ENCODE results near the gene CNPY3. TPM values are rescaled to one million over a fixed set of nuclear protein-coding genes. Genes with fewer than 3 reads are reported as not detected.

CNPY3 gene
- total and polyA plus RNA-seq, 10 of the 15 experiments (the other 5 are each of a cell fraction or from before 2014, with no cell fraction given) = 7.2 to 102 (median 73.6) TPM

DNA sequence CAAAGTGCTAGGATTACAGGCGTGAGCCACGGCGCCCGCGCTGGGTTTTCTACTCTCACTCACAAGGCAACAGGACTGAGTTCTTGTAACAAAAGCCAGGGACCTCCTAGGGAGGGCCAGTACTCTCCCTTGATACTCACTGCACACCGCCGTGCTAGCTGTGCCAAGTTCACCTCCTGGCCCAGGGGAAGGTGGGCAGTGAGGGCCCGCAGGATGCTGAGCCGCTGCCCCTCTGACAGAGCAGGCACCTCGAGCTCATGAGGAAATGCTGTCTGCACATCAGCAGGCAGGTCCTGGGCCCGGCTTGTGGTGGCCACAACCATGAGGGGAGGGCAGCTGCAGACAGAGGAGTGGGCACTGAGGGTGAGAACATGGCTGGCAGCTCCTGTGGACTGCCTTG lies 37.9 kb downstream of the CNPY3 start (continued):
- TF ChIP-seq, protein P1, sequence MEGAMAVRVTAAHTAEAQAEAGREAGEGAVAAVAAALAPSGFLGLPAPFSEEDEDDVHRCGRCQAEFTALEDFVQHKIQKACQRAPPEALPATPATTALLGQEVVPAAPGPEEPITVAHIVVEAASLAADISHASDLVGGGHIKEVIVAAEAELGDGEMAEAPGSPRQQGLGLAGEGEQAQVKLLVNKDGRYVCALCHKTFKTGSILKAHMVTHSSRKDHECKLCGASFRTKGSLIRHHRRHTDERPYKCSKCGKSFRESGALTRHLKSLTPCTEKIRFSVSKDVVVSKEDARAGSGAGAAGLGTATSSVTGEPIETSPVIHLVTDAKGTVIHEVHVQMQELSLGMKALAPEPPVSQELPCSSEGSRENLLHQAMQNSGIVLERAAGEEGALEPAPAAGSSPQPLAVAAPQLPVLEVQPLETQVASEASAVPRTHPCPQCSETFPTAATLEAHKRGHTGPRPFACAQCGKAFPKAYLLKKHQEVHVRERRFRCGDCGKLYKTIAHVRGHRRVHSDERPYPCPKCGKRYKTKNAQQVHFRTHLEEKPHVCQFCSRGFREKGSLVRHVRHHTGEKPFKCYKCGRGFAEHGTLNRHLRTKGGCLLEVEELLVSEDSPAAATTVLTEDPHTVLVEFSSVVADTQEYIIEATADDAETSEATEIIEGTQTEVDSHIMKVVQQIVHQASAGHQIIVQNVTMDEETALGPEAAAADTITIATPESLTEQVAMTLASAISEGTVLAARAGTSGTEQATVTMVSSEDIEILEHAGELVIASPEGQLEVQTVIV (IDR thresholded peaks at IDR 0.05; ENCODE audit: borderline replicate concordance, partially characterized antibody) = no peak
- TF ChIP-seq, protein P2, sequence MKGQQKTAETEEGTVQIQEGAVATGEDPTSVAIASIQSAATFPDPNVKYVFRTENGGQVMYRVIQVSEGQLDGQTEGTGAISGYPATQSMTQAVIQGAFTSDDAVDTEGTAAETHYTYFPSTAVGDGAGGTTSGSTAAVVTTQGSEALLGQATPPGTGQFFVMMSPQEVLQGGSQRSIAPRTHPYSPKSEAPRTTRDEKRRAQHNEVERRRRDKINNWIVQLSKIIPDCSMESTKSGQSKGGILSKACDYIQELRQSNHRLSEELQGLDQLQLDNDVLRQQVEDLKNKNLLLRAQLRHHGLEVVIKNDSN (IDR thresholded peaks at IDR 0.05; ENCODE audit: borderline replicate concordance, extremely low read length, insufficient read depth, low read depth, low read length) = no peak
- TF ChIP-seq ATF7 (IDR thresholded peaks at IDR 0.05; ENCODE audit: low read depth) (no peak), NR2F1 (conservative IDR thresholded peaks at IDR 0.05) (no peak), RFX5 (IDR thresholded peaks at IDR 0.05; ENCODE audit: low read depth, low read length) (no peak)

DNA sequence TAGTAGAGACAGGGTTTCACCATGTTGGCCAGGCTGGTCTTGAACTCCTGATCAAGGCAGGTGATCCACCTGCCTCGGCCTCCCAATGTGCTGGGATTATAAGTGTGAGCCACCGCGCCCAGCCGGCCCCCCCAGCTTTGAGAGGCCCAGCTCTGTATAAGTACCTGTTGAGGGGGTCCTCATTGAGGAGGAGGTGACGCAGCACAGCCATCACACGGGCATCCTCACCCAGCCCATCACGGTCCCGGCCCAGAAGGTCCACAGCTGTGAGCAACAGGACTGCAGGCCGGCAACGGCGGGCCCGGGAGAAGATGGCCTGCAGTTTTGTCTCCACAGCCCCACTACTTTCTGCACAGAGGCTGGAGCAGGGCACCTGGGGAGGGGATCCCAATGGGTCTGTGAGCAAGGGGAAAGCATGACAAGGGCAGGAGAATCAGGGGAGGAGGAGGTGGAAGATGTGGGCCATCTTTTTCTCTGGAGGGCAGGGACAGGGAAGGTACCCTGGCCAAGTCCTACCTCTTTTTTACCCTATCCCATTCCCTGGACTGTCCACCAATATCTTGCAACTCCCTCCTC lies 38.9 kb downstream of the CNPY3 start:
- RAD21 ChIA-PET (ENCODE audit: unreplicated experiment) = no interaction called here
- Histone ChIP-seq H3K9ac (ENCODE audit: control insufficient read depth, insufficient read depth, low read length) (no peak overlapping the region), H4K20me1 (ENCODE audit: control insufficient read depth, insufficient read depth) (no peaks in the 10 kb centered on the region), H3K4me1 (ENCODE audit: control insufficient read depth, insufficient read depth, low read length) (no peaks in the 10 kb centered on the region), H2AFZ (ENCODE audit: control insufficient read depth, low read depth, low read length) (no peak overlapping the region), H3K36me3 (ENCODE audit: control insufficient read depth in 2 of 2, insufficient read depth in 2 of 2, low read length in 1 of 2) (no peaks in the 10 kb centered on the region; a peak in 3 of 4 replicates), H3K4me2 (ENCODE audit: control insufficient read depth, insufficient read depth) (no peak overlapping the region), H3K27me3 (replicated peaks in 1 of 2; ENCODE audit: control insufficient read depth in 2 of 2, insufficient read depth in 2 of 2, low read length in 1 of 2) (no peaks in the 10 kb centered on the region), H3K4me3 (no peak overlapping the region), H3K79me2 (ENCODE audit: control insufficient read depth, insufficient read depth, low read length) (no peaks in the 10 kb centered on the region), H3K9me3 (replicated peaks; ENCODE audit: control insufficient read depth, insufficient read depth, low read length) (no peaks in the 10 kb centered on the region), H3K27ac (ENCODE audit: control insufficient read depth, insufficient read depth) (no peak overlapping the region)
- DNase-seq (ENCODE audit: low read depth, low spot score) = no peak
- no peak for FAIRE-seq
- intact Hi-C loops (cut with micrococcal nuclease; ENCODE audit: unreplicated experiment) = no loop called here
- CTCF ChIA-PET = interaction anchor here (1.1 kb wide), 1 partner anchor 67 kb away, joined by 4 read pairs; no protein-coding TSS in a partner anchor
- ATAC-seq = no peak
- in situ Hi-C loops (cut with MboI) = no loop called here
- SMC1A ChIA-PET (ENCODE audit: uncharacterized antibody, unreplicated experiment) = interaction anchor here (1.3 kb wide), 1 partner anchor 16 kb away, joined by 3 read pairs; the partner anchor contains the start of gene PPP2R5D
- 98% methylated on average over 8 of the region's 12 CpGs for WGBS (ENCODE audit: insufficient coverage, insufficient replicate concordance, low lambda C conversion rate, missing lambda C conversion rate)
- POLR2A ChIA-PET = interaction anchor here (0.5 kb wide), 1 partner anchor 54 kb away, joined by 6 read pairs; no protein-coding TSS in a partner anchor
- no TSS peak for BruUV-seq (replicated peaks)
- TF ChIP-seq JUND (IDR thresholded peaks at IDR 0.05; ENCODE audit: low read depth, low read length) (no peak), FOS (IDR thresholded peaks at IDR 0.05; ENCODE audit: borderline replicate concordance, extremely low read depth, insufficient read length) (no peak), ZNF622 (IDR thresholded peaks at IDR 0.05) (no peak), ZNF274 (IDR thresholded peaks at IDR 0.05; ENCODE audit: insufficient read depth, insufficient read length) (no peak), ATF7 (IDR thresholded peaks at IDR 0.05; ENCODE audit: low read depth) (no peak), IKZF2 (IDR thresholded peaks at IDR 0.05) (no peak), STAT3 (IDR thresholded peaks at IDR 0.05; ENCODE audit: low read depth, low read length) (no peak), YBX1 (IDR thresholded peaks at IDR 0.05) (no peak), POLR2AphosphoS5 (IDR thresholded peaks at IDR 0.05; ENCODE audit: low read length) (no peak), STAT1 (conservative IDR thresholded peaks at IDR 0.05) (no peak), TCF7 (IDR thresholded peaks at IDR 0.05; ENCODE audit: borderline replicate concordance) (no peak)
- TF ChIP-seq, protein P3, sequence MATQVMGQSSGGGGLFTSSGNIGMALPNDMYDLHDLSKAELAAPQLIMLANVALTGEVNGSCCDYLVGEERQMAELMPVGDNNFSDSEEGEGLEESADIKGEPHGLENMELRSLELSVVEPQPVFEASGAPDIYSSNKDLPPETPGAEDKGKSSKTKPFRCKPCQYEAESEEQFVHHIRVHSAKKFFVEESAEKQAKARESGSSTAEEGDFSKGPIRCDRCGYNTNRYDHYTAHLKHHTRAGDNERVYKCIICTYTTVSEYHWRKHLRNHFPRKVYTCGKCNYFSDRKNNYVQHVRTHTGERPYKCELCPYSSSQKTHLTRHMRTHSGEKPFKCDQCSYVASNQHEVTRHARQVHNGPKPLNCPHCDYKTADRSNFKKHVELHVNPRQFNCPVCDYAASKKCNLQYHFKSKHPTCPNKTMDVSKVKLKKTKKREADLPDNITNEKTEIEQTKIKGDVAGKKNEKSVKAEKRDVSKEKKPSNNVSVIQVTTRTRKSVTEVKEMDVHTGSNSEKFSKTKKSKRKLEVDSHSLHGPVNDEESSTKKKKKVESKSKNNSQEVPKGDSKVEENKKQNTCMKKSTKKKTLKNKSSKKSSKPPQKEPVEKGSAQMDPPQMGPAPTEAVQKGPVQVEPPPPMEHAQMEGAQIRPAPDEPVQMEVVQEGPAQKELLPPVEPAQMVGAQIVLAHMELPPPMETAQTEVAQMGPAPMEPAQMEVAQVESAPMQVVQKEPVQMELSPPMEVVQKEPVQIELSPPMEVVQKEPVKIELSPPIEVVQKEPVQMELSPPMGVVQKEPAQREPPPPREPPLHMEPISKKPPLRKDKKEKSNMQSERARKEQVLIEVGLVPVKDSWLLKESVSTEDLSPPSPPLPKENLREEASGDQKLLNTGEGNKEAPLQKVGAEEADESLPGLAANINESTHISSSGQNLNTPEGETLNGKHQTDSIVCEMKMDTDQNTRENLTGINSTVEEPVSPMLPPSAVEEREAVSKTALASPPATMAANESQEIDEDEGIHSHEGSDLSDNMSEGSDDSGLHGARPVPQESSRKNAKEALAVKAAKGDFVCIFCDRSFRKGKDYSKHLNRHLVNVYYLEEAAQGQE (IDR thresholded peaks at IDR 0.05; ENCODE audit: low read depth, low read length) = no peak
- TF ChIP-seq, protein P4, sequence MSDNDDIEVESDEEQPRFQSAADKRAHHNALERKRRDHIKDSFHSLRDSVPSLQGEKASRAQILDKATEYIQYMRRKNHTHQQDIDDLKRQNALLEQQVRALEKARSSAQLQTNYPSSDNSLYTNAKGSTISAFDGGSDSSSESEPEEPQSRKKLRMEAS (IDR thresholded peaks at IDR 0.05; ENCODE audit: low read depth, low read length) = no peak

All from GM12878 (cell line).